HG03039 (cell line): ENCODE data around the gene SDC4.
"Not testable (repeated sequence)": the region's sequence is repeated elsewhere in the genome, so short reads cannot be mapped to it uniquely, and the experiment has no call there.

Source experiments
- ATAC-seq: cut with Tn5 transposase; IDR thresholded peaks from one replicate; pipeline ENCODE4 v1.9.1; 2021; ENCODE audit warnings: mild to moderate bottlenecking, moderate library complexity; ENCODE audit not compliant: unreplicated experiment

SDC4 gene

DNA sequence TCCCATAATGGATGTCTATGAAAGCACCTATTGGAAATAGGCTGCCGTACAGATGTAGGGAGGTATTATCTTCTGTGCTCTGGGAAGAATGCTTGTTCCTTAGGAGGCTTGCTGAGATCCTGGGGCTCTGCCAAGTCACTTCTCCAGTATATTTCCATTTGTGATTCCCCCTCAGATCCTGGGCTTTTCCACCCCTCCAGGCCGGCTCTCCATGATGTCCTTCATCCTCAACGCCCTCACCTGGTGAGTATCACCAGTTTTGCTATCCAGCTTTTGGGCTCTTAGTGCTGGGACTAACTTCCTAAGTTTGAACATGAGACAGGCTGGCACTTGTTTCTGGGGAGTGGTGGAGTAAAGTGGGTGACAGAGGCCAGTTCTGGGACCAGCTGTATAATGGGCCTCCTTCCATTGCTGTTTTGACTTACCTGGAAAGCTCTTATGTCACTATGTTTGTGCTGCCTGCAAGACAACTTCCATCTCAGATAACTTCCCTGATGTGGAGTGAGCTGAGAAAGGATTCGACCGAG lies 17.3 kb upstream of the SDC4 start:
- ATAC-seq, result no peak

DNA sequence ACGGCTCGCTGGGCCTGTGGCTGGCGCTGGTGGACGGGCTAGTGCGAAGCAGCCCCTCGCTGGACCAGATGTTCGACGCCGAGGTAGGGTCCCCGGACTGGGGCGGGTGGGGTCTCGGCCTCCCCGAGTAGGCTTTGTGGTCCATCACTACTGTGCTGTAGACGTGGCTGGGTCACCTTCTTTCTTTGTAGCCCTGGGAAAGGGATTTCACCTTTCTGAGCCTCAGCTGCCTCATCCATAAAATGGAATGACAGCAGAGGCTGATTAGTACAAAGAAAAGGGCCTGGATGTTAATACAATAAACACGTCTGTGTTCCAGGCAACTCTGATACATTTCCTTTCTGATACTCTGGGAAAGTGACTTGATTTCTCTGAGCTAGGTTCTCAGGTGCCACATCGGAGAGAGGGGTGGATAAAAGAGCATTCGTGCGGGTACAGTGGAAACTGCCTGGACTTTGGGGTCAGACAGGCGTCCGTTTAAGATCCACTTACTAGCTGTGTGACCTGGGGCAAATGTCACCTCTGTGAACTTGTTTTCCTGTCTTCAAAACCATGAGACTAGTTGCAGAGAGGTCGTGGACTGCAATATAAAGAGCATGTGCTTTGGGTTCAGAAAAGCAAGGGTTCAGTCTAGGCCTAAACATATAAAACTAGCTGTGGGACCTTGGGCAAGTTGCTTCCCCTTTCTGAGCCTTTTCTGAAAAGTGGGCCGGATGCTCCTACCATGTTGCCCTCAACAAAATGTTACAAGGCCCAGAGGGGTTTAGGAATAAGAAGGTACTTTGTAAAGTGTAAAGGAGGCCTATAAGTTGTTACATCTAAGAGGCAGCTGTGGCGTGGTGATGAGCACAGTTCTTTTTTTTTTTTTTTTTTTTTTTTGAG lies 15.6 kb upstream of the SDC4 start:
- no peak for ATAC-seq

DNA sequence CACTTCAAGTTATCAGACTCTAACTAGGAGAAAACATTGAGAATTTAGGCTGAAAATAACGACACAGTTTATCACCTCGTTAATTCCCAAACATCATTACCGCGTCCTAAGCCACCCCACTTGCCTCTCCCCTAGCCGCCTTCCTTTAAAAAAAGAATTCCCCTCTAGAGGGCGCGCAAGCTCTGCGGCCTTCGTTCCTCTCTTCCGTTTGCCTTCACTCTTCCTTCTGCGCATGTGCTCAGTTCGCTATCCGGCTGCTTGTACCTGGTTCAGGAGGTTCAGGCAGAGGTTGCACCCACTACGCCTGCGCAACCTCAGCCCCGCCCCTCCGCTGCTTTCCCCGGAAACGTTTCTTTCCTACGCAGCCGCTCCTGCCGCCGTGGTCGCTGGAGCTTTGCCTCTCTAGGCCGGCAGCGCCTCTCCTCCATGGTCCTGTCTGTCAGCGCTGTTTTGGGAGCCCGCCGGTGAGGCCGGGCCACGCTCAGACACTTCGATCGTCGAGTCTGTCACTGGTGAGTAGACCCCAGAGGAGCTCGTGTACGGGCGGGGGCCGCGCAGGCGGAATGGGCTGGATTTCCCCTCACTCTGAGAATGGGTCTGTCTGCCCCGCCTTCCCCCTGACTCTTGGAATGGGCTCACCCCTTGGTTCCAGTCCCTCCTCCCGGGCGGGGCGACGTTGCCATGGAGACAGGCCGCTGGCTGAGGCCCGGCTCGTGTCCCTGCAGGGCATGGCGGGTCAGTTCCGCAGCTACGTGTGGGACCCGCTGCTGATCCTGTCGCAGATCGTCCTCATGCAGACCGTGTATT lies 14.8 kb upstream of the SDC4 start, which contains the start of gene SYS1:
SYS1 (plus strand) TSS at position 353 of the 807 bp plus-strand sequence; CDS start at position 729, 376 bp downstream.
- peak; percentile 83 for ATAC-seq

DNA sequence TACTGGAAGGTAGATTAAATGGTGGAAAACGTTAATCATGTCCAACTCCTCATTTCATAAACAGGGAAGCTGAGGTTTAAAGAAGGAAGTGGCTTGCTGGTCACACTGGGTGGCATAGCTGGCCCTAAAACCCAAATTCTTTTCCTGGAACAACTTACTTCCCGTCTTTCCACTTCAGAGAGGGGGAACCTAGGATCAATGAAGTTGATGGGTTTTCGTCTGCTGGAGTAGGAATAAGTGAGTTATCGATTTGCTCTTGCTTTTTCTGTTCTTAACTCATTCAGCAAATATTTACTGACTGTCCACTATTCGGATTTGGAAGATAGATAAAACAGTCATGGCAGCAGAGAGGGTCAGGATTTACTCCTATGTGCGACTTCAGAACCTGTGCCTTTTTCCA lies 13.6 kb upstream of the SDC4 start:
- no peak for ATAC-seq

DNA sequence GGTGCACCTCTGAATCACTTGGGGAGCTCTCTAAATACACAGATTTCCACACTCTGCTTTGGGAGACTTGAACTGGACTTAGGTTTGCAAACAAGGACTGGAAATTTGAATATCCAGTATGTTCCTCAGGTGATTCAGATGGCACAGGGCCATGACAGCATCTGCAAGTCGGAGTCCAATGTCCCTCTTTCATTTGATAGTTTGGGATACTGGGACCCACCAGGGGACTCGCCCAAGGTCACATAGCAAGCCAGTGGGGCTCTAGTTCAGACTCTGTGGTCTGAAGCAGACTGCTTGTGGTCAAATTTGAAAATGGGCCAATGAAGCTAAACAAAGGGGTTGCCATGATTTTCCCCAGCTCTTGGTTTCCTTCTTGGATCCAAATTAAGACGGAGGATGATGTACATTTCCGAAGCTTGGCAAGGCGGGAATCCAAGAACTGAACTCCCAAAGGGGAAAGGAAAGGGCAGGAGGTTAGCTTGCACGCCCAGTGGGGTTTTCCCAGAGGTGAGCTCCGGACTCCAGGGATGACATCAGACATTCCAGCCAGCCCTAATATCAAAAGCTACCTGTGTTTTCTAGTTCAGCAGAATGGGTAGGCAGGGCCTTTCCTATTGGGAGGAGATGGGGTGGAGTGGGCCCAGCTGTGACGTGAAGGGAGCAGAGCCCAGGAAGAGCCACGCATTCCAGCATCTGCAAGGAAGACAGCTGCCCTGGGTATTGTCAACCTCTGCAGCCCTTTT lies 11.4 kb upstream of the SDC4 start:
- no peak for ATAC-seq

DNA sequence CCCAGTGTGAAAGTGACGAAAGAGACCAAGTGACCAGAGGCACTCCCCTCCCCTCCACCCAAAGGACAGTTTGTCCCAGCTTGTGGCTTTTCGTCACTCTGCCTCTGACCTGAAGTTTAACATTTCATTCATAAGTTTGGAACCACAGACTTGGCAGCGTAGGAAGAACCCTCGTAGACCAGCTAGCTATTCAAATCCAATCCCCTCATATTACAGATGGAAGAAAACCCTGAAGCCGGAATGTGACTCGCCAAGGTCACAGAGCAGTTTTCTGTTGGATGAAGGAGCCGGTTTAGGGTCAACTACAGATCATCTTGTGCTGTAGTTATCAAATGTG lies 10.8 kb upstream of the SDC4 start:
- ATAC-seq, result no peak

DNA sequence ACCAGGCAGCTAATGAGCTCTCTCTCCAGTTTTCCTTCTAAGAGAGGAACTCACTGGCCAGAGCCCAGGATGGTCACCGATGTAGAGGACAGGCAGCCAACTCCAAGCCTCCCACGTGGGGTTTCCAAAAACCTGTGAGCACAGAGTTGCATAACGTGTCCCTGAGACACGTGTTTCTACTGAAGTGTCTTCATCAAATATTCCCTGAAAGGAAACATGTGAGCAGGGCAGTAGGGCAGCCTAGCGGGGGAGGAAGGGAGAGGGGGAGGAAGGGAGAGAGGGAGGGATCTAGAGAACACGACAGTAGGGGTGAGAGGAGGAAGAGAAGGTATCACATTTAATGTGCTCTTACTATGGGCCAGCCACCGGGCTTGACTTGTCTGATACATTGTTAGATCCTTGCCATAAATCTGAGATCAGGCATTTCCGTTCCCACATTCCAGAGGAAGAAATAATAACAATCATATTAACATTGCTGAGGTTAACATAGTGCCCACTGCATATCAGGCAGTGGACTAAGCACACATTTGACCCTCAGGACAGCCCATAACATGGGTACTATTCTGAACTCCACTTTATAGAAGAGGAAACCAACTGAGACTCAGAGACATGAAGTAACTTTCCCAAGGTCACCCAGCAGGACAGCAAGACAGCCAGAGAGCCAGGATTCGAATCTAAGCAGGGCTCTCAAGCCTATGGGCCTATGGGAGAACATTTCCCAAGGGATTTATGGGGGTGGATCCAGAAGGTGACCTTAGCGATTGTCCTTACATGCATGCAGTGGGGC lies 10.3 kb upstream of the SDC4 start:
- ATAC-seq, result no peak

DNA sequence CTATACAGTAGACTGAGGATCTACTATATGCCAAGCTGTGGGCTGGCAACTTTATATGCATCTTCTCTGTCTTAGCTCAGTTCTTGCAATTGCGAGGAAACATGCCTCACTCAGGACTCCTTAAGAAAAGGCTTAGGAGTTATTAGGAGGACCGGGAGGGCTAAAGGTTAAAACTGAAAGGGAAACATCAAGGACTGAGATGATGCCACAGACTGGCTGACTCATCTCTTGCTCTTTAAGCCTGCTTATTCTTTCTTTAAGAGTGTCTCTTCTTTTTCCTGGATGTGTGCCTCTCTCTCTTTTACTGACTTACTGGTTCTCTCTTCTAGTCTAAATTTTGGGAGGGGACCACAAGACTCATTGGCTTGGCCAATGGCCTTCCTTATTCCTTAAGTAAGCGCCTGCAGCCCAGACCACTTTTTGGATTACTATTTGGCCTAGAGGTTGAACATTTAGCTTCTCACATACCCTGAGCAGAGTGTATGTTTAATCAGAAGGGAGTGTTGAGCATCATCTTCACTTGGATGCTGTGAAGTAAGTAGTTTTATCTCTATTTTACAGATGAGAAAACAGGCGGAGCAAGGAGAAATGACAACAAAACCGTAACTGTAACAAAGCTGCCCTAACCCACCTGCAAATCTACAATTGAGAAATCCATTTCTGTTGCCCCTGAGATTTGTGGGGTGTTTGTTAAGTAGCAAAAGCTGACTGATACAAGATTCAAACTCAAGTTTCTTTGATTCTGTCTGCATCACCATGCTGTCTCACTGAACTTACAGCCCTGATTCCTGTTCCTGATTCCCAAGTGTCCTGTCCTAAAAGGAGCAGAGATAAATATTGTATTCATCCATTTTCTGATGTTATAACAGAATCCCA lies 7.2 kb upstream of the SDC4 start:
- ATAC-seq, result no peak

DNA sequence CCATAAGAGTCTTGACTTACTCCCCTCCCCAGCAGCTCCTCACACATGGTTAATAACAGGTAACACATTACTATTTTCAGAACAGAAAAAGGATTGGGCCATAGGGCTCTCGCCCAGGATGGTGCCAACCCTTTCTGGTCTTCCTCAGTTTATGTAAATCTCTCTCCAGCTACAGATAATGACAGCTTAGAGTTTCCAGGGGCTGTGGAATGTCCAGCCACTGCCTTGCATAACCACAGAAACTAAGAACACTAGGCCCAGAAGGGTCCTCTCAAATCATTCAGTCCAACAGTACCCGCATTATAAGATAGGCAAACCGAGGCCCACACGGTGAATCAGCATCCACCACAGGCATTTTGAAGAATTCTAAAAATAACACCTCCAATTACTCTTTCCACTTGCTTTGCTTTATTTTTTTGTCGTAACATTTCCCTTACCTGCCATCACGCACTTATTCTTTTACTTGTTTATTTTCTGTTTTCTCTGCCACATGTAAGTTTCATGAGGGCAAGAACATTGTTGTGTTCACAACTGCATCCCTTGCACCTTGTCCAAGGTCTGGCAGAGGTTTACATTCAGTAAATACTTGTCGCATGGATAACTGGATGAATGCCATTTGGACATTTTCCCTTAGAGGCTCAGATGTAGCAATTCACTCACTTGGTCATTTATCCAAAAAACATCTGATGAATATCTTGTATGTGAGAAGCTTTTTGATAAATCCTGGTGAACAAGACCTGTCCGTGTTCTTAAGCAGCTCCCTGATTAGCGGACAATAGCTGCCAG lies 6.4 kb upstream of the SDC4 start:
- no peak for ATAC-seq

DNA sequence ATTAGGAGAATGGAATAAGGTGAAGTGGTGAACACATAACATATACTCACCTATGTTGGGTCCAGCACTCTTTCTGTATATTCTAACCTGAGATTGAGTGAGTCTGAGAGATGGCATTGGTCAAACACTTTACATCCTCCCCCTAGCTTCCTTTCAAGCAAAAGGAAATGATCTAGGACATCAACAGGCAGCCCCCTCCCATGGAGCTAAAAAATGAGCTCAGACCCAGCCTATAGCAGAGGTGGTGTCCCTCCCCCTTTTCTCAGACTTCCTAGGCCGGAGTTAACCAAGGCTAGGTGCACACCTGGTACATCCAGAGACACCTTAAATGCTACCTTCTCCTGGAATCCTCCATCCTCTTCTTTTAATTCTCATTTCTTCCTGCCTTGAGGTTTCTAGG lies 5.5 kb upstream of the SDC4 start:
- no peak for ATAC-seq

DNA sequence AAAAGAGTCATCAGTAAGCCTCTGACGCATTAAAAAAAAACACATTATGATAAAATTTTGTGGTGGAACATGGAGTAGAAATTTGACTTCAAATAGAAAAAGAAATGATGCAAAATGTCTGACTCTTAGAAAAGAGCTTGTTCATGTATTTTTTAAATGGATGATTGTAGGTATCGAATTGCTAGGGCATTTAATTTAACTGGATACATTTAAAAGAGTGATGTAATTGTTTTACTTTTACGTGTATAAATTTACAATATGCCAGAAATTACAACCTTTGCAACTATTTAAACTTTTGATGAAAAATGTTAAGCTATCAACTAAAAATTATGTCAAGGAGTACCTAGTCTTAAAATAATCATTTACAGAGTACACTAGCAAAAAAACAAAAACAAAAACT lies 4.5 kb upstream of the SDC4 start:
- no peak for ATAC-seq

DNA sequence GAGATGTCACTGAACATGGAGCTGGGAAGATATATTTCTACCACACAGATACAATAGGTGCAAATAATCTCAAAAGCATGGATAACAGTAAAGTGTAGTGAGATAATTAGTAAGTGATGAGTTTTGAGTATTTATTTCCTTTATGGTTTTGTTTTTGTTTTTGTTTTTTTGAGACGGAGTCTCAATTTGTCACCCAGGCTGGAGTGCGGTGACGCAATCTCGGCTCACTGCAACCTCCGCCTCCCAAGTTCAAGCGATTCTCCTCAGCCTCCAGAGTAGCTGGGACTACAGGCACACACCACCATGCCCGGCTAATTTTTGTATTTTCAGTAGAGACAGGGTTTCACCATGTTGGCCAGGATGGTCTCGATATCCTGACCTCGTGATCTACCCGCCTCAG lies 2.6 kb upstream of the SDC4 start:
- ATAC-seq, result not testable (repeated sequence)

DNA sequence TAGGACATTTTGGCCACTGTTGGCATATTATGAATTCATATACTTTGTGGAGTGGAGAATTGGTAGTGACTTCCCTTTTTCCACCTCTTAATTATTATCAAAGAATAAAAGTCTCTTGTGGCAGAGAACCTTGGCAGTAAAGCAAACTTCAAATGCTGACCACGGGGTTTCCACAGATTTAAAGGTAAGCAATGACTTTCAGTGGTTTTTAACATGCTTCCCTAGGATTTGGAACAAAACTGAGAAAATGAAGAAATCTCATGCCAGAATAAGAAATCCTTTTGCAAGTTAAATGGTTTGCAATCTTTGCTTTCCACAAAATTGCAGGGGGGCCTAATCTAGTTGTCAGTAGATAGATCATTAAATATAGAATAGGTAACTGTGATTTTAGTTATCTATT lies 2.0 kb upstream of the SDC4 start:
- ATAC-seq, result no peak

DNA sequence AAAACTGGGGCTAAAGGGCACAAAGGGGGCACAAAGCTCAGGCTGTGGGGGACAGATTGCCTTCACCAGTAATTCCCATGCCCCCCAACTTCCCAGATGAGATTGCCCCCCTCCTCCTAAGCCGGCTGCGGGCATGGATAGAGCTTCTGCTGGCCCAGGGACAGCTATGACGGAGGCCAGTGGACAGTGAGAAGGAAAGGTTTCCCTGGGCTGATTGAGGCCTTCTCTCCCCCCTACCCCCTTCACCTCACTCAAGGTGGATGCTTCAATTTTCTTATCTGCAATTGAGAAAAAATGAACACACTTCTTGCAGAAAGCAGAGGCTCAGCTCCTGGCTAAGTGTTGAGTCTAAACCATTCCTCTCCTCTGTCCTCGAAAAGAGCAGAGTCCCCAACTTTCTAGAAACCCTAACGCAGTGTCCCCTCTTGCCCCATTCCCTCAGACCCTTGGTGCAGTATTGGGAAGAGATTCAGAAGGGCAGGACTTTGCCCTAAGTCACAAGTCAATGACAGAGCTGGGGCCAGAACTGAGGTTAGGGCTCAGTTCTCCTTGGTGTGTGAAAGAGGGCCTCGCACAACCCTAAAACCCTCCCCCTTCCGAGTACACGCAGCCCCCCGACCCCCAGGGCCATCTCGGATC lies 808 bp downstream of the SDC4 start:
- ATAC-seq, result no peak

DNA sequence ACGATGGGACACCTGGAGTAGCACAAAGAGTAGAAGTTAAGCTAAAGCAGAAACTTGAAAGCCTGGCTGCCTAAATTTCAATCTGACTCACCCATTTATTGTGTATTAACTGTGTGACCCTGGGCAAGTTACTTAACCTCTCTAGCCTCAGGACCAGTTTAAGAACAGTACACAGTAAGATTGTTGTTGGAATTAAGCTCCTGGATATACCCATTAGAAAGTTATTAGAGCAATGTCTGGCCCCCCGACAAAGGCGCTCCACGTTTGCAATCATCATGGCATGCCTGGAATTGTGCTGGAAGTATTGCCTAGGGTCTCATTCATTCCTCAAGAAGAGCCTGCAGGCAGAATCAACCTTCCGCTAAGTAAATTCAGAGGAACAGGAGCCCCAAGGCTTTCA lies 1.4 kb downstream of the SDC4 start:
- ATAC-seq, result no peak

DNA sequence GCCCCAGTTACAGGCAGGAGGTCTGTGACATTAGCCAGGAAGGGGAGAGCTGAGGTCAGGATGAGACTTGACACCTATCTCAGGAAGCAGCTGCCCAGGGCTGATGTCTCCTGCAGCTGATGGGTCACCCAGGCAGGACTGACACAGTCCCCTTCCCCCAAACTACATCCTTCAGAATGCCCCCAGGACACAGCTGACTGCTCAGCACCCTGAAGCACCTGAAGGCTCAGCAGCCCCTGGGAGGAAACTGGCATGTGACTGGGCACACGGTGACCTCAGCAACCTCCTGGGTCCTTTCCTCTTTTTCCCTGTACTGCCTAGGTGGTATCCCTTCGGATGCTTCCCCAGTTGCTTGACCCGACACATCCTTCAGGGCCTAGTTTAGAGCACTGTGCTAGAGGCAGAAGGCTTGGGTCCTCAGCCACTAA lies 1.9 kb downstream of the SDC4 start:
- ATAC-seq, result no peak

DNA sequence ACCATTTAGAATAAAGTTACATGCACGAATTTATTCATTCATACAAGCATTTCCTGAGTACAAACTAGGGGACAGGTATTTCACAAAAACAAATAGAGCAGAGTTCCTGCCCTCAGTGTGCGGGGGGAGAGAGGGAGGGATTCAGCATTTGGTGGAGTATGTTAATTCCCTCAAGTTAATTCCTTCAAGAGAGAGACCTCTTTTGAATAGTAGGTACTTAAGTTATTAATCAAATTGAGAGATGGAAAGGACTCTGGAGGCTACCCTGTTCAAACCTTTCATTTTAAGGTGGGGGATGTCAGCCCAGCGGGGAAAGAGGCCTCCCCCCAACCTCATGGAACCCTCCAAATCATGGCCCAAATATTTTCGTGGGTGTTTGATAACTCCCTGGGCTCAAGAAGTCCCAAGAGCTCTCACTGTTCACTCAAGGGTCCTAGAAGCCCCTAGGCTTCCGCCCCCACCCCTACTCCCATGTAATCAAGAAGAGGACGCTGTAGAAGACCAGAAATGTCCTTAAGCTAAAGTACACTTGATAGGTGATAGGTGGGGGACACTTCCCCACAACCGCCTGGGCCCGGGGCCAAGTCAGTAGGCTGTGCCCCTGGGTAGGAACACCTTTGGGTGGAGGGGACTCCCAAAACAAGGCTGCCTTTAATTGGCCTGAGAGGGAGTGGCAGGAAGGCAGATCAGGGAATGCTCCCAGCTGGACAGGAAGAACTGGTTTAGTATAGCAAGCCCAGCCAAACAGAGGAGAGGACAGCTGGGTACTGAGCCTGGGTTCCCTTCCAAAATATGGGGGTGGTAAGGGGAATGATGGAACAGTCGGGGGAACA lies 2.9 kb downstream of the SDC4 start:
- no peak for ATAC-seq
